IMR-90 (cell line): ENCODE results near the gene KLLN. TPM values are rescaled to one million over a fixed set of nuclear protein-coding genes. Genes with fewer than 3 reads are reported as not detected.

ENCODE experiments used
- microRNA-seq, 2 experiments: library from miRNA; stranded (forward) in 1 of 2; unstranded in 1 of 2; fragments of 10-50 nt in 1 of 2; fragments of <30 nt in 1 of 2; gene quantifications in 1 of 2; microRNA quantifications in 1 of 2; one replicate each; pipeline versions ENCODE3 to v1.1.0; 2013 to 2020; ENCODE audit not compliant: insufficient read depth in 1 of 2, insufficient read length in 1 of 2, unreplicated experiment in 1 of 2
- polyA plus RNA-seq, 3 experiments: library from polyadenylated mRNA; depleted of rRNA; stranded (reverse); fragments of >200 nt; gene quantifications; 2 replicates each; pipeline ENCODE4 v1.2.3, GENCODE V29; 2012; ENCODE audit warnings: low replicate concordance in 1 of 3
- small RNA-seq, 5 experiments: library from RNA; depleted of rRNA; stranded (forward); fragments of <200 nt; gene quantifications; one replicate each; pipeline ENCODE3, GENCODE V24; 2012
- total RNA-seq: library from RNA; depleted of rRNA; stranded (reverse); fragments of >200 nt; gene quantifications from 2 replicates; pipeline ENCODE4 v1.2.3, GENCODE V29; 2012; rRNA removed

Gene KLLN
- total and polyA plus RNA-seq, 2 of the 4 experiments (the other 2 are of a cell fraction) = 0.36 TPM

Small RNA genes lying within 50 kb of the gene (microRNA-seq; reads per million reads assigned to microRNA genes)
- not detected for gene RN7SL78P (ENCODE audit: insufficient read depth, insufficient read length)

Small RNA genes lying within 50 kb of the gene (small RNA-seq; reads per million reads assigned to genes)
- 0 reads per million in 5 experiments for gene RN7SL78P

Other genes starting within 250 kb of the KLLN start
- gene PAPSS2, start 203.7 kb downstream of the KLLN start, total RNA-seq = 55.0 and 58.6 TPM in 2 replicates
- 51.1 and 63.3 TPM in 2 replicates for gene PAPSS2, start 203.7 kb downstream of the KLLN start, polyA plus RNA-seq (2012; rRNA removed)
- gene ATAD1, start 45.3 kb downstream of the KLLN start, total RNA-seq = 21.9 and 41.4 TPM in 2 replicates
- gene ATAD1, start 45.3 kb downstream of the KLLN start, polyA plus RNA-seq (2012; rRNA removed) = 11.7 and 12.7 TPM in 2 replicates
- gene PTEN, start 92 bp upstream of the KLLN start, total RNA-seq = 38.9 and 88.0 TPM in 2 replicates
- gene PTEN, start 92 bp upstream of the KLLN start, polyA plus RNA-seq (2012; rRNA removed) = 12.0 and 14.5 TPM in 2 replicates